GM12873 (cell line): ENCODE data around the gene SEMA3F.

ENCODE experiments used
- CTCF ChIP-seq: IDR thresholded peaks from 2 replicates; pipeline ENCODE4 v1.5.1; 2012; ENCODE audit warnings: low read depth, mild to moderate bottlenecking, moderate library complexity, low read length, control low read depth; ENCODE audit not compliant: insufficient read depth; ENCODE audit errors: missing control alignments

The SEMA3F gene

GRCh38 chr3:50125541-50126286 is 29.4 kb upstream of the SEMA3F start:
- TF ChIP-seq CTCF, result no peak

GRCh38 chr3:50126287-50127211 is 28.6 kb upstream of the SEMA3F start:
- no peak for TF ChIP-seq CTCF

DNA sequence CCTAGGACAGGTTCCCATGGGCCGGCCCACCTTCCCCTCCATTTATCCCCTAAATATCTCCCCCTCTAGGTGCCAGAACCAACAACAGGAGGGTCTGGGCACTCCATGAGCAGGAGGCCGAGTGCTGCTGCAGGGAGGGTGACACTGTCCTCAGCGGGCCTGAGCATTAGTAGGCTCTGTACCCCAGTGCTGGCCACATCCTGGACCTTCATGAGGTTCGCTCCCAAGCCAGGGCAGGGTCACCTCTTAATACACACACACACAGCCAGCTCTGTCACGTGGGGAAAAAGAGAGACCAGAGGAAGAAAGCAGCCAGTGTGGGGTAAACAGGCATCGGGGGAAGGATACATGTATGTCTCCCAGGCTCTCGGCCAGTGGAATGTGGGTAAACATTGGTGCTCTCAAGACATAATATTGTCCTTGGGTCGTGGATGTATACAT is 27.9 kb upstream of the SEMA3F start:
- no peak for TF ChIP-seq CTCF

DNA sequence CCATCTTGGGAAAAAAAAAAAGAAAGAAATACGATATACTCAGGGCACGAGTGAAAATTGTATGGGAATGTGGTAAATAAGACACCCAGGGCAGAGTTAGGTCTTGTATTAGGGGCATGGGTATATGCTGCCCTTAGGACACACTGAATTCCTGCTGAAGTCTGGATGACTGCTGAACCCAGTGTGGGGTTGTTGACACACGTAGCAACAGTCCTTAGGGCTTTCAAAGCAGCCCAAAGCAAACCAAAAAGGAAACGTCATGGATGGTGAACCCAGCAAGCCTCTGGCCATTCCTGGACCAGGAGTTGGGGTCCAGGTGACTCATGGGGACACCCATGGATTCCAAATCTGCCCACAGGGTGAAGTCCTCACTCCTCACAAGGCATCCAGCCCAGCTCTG is 27.1 kb upstream of the SEMA3F start:
- TF ChIP-seq CTCF, result no peak

DNA sequence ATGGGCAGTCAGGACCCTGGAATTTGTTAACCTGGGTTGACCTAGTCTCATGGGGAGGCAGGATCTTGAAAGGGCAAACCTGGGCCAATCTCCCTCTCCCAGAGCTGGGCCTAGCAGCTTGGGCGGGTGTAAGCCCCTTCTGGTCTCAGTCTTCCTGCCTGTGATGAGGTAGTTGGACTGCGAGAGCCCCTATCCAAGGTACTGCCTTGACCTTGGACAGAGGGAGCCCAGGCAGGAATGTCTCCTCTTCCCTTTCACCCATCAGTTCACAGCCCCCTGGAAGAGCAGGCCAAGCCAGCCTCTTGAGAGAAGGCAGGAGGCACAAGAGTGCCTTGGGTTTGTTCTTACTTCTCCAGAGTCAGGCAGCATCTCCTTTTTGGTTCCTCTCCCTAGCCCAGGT is 24.7 kb upstream of the SEMA3F start:
- no peak for TF ChIP-seq CTCF

DNA sequence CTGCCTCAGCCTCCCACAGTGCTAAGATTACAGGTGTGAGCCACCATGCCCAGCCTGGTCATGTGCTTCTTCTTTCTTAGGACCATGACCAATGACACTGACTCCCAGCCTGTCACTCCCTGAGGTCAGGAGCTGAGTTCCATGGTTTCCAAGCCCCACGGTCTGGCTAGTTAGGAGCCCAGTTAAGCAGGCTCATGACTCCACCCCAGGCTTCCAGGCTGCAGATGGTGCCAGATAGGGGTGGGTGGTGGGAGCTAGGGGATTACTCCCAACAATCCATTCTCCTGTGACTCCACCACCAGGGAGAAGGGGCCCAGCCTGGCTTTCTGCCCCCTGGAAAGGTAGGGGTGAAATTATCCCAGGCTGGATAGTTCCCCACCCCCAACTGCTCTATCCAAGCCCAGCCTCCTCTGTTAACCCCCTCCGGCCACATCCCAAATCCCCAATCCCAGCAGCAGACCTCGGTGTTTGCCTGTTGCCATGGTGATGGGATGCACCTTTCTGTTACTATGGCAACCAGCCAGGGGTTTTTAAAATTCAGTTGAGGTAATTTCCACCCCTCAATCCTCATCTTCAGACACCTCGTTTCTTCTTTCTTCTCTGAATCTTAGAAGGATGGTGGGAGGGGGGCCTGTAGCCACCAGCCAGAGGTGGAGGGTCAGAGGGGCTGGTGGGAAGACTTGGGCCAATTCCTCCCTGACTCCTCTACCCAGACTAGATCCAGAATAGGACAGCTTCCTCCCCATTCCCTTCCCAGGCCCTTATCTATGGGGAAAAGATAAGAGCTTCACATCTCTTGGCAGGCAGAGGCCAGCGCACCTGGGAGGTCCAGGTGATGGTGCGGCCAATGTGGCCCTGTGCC is 22.5 kb upstream of the SEMA3F start:
- no peak for TF ChIP-seq CTCF
